ENCODE results near the gene HECW1.
"Not testable (repeated sequence)": the region's sequence is repeated elsewhere in the genome, so short reads cannot be mapped to it uniquely, and the experiment has no call there.

The HECW1 gene

DNA sequence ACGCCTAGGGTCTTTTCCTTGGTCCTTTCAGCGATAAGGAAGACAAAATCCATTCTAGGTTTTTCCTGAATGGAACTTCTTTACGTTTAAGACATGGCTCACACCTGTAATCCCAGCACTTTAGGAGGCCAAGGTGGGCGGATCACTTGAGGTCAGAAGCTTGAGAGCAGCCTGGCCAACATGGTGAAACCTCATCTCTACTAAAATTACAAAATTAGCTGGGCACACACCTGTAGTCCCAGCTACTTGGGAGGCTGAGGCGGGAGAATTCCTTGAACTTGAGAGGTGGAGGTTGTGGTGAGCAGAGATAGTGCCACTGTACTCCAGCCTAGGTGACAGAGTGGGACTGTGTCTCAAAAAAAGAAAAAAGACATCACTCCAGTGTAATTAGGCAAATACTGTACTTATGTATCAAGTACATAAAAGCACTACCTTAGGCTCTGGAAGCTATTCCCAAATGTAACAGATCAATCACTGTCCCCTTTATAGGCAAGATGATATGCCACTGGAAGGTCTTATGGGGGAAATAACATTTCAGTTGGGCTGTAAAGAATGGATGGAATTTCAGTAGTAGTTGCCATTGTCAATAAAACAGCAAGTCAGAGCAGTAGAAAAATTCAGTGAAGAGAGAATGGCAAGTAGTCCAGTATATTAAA, 476.2 kb downstream of the HECW1 start:
- no peak for DNase-seq

DNA sequence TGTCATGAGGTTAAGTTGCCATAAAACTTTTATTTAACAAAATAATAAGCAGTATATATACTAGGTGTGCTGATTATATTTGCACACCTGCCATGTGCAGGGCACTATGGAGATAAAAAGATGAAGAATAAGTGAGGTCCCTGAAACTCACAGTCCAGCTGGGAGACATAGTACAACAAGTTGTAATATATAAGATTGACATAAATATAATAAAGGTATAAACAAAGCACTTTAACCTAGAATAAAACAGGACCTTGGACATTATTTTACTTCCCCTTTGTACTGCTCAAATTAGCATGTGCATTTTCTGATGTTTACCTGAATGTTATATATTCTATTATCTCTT, 476.7 kb downstream of the HECW1 start:
- DNase-seq: no peak

DNA sequence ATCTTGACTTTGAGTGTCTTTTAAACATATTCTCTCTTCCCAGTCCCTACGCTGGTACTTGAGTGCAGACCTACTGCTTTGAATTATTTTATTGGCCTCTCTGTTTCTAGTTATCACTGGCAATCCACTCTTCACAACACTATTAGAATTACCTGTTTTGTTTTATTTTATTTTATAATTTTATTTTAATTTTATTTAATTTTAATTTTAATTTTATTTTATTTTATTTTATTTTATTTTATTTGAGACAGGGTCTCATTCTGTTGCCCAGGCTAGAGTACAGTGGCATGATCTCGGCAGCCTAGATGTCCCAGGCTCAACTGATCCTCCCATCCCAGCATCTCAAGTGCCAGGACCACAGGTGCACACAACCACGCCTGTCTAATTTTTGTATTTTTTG, 477.3 kb downstream of the HECW1 start:
- no peak for DNase-seq

DNA sequence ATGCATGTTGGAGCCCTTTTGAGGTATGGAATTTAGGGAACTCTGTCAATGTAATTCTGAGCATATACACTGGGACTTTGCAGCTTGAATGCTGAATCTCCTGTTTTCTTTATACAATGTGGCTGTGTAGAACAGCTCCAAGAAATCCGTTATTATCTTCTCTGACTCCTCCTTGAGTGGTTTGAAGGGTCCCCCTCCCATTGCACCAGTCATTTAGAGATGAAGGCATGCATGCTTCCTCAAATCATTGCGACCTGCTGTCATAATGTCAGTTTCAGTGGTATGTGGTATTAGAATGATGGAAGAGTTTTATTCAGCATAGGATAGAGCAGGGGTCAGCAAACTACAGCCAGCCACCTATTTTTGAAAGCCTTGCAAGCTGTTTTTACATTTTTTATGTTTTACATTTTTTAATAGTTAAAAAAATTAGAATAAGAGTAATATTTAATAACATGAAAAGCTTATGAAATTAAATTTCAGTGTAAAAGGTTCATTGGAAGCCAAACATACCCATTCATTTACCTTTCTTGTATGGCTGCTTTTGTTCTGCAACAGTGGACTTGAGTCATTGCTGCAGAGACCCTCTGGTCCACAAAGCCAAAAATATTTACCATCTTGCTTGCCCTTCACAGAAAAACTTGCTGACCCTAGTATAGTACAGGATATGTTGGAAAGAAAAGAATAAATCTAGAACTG, 478.6 kb downstream of the HECW1 start:
- DNase-seq: no peak

DNA sequence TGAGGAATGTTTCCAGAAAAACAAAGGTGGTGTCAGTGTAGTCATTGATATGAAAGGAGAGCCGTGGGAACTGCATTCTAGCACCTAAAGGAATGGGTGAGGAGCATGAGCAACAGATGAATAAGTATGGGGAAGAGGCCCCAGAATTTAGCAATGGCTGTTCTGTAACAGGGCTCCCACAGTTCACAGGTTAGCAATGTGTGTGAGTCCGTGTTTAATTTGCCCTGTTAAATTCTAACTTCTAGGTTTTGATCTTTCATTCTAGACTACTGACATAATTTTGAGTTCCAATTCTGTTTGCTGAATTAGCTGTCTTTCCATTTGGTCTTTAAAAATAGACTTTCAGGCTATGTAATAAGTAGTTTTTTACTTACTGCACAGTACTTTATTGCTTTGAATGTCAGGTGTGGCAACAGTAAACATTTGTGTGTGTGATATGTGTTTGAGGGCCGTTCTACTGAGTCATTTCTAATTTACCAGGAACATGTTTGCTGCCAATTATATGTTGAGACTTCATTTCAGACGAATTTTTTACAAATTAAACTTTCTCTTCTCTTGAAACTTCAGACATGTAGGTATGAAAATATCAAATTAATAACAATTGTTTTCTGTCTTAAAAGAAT, 479.2 kb downstream of the HECW1 start:
- DNase-seq: no peak

DNA sequence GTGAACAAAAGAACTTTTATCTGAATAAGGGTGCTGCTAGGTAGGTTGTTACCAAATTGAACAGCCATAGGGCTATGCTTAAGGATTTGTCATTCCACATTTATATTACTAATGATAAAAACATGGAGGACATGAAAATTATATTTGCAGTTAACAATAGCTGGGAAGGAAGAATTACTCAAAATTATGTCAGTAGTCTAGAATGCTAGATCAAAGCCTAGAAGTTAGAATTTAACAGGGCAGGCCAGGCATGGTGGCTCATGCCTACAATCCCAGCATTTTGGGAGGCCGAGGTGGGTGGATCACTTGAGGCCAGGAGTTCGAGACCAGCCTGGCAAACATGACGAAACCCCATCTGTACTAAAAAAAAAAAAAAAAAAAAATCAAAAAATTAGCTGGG, 479.9 kb downstream of the HECW1 start:
- no peak for DNase-seq

DNA sequence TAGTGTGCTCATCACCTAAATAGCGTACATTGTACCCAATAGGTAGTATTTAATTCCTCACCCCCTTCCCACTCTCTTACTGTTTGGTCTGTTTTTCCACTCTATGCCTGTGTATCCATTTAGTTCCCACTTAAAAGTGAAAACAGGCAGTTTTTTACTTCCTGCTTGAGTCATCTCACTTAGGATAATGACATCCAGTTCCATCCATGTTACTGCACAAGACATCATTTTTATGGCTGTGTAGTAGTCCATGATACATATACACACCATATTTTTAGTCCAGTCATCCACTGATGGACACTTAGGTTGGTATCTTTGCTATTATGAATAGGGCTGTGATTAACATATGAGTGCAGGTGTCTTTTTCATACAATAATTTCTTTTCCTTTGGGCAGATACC, 480.6 kb downstream of the HECW1 start:
- DNase-seq: no peak

DNA sequence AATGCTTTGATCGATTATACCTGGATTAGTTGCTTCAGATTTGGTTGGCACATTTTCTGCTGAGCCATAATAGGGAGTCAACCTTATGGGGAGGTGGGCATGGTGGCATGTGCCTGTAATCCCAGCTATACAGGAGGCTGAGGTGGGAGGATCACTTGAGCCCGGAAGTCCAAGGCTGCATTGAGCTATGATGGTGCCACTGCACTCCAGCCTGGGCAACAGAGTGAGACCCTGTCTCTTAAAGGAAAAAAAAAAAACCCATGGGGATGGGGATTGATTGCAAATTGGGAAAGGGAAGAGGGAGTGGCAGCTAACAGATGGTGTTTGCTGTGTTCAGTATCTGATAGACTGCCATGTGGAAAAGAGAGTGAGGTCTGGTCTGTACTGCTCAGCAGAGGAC, 481.6 kb downstream of the HECW1 start:
- no peak for DNase-seq

DNA sequence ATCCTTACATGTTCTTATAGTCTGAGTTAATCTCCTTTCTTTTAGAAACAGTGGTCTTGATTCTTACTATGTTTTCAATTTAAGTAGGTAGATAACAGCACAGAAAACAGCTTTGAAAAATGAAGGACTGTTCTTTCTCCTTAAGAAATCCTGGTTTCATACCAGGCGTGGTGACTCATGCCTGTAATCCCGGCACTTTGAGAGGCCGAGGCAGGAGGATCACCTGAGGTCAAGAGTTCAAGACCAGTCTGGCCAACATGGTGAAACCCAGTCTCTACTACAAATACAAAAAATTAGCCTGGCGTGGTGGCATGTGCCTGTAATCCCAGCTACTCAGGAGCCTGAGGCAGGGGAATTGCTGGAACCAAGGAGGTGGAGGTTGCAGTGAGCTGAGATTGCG, 484.0 kb downstream of the HECW1 start:
- not testable (repeated sequence) for DNase-seq

DNA sequence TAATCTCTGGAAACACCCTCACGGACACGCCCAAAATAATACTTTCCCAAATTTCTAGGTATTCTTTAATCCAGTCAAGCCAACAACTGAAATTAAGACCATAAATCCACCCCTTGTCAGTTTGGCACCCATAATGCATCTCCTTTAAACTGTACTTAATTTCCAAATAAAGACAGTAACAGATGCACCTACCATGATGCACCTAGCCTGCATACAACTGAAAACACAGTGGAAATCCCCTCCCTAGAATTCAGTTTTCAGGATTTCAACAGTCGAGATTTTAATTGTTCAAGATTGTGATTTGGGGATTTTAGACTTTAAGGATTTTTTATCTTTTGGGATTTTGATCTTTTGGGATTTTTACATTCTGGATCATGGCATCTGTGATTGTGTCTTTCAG, 487.6 kb downstream of the HECW1 start:
- DNase-seq: no peak

DNA sequence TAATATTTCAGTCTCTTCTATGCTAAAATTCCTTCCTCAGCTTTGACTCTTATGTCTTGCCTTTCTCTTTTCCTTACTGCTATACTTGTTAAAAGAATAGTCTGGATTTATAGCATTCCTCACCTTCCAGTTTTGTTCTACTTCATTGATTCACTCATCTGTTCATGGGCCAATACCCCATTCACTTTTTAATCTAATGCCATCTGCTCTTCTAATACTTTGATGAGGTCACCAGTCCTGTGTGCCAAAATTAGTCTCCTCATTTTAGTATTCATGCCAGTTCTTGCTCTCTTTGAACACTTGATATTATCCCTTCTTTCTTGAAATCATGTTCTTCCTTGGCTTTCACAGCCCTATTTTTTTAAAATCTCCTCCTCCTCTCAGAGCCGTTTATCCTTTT, 489.8 kb downstream of the HECW1 start:
- DNase-seq: no peak

DNA sequence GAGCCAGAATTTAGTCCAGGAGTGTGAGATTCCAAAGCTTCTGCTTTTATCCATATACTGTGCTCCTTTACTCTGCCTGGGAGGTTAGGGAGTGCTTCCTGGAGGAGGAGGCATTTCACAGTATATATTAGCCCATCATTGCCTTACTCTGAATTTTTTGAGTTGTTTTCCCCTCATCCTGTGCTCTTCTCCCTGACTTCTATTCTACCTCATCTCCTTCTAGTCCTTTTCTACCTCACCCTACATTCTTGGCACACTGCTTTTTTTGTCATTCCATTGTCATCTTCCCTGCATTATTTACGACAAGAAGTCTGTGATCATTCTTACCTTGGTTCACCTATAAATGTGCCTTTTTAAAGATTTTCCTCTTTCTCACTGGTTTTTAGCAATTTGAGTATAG, 491.8 kb downstream of the HECW1 start:
- DNase-seq: no peak

DNA sequence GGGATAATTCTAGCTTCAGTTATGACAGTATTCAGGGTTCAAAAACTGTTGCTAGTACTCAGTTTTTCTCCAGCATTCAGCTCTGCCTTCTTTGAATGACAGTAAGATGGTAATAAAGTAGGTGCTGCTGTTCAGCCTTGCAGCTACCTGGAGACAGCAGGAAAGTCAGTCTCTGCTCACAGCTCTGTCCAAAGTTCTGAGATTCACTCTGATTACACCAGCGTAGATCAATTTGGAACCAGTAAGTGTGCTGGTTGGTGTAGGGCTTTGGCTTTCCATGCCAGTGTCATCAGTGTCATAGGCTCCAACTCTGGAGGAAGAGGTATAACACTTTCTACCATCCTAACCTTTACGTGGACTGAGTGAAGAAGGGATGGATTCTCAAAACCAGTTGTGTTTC, 496.6 kb downstream of the HECW1 start:
- DNase-seq: no peak

DNA sequence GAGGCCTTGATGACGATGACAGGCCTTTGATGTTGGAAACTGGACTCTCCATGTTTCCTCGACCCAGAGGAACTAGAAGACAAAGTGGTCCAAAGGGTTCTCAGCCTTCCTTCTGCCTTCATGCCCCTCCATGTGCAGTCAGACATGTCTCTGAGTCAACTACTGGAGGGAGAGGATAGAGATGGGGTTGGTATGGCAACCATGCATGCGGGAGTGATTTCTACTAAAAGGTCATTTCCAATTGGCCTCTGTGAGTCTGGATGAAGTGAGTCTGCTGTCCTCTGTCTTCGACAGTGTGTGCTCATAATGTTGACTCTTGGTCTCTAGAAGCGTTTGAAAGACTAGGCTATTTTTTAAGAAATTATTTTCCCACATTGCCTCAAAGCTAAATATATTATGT, 499.7 kb downstream of the HECW1 start:
- DNase-seq: no peak

DNA sequence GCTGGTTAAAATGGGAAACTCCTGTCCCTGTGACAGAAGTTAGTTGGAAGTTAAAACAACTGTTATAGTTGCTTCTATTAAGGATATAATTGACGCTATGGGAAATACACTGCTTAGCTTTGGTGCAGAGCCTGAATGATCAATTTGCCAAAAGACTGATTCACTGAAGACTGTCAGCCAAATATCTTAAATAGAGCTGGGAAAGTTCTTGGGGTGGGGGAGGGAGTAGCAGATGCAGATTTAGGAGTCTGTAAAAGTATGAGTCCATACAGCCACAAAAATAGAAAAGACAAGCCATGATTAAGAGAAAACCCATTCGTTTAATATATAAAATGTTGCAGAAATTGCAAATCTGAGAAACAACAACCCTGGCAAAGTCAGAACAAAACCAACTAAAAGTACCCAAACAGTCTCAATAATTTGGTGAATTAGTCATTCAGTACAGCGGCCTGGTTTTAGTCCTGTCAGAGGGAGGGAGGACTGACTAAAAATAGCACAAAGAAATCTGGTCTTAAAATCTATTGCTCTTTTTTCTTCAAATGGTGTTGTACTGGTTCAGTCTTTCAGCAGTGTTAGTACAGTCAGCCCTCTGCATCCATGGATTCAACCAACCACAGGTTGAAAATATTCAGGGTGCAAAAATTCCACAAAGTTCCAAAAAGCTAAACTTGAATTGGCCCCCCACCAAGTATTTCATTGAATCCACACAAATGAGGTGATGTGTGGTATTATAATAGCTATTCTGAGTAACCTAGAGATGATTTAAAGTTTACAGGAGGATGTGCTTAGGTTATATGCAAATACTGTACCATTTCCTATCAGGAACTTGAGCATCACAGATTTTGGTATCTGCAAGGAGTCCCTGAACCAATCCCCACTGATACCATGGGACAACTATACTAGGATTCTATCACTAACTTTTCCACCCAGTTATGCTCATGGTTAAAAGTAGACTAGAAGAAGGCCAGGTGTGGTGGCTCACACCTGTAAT, 500.4 kb downstream of the HECW1 start:
- DNase-seq: no peak

Data from NCI-H774 (cell line).